Right atrium auricular region (tissue), 2 donors: ENCODE results near the gene SULT1C3. TPM values are rescaled to one million over a fixed set of nuclear protein-coding genes. Genes with fewer than 3 reads are reported as not detected.

Source experiments
- DNase-seq: peaks from one replicate; pipeline ENCODE4 v3.0.0-alpha.2; 2019; ENCODE audit warnings: low spot score
- H3K27ac ChIP-seq, 2 donors: fragments of 200-600 bp; sonication (generic); 1 replicate in 1 of 2; 2 replicates in 1 of 2; pipeline ENCODE4 v1.5.1; 2016 to 2019
- H3K27me3 ChIP-seq, 2 donors: fragments of 200-600 bp; sonication (generic); one replicate each; pipeline versions ENCODE4 v1.5.1 to v1.6.0; 2017 to 2019
- H3K36me3 ChIP-seq: fragments of 200-600 bp; sonication (generic); one replicate; pipeline ENCODE4 v1.5.1; 2016
- H3K4me1 ChIP-seq, 2 donors: fragments of 200-600 bp; sonication (generic); one replicate each; pipeline versions ENCODE4 v1.5.1 to v1.6.0; 2017 to 2019
- H3K4me3 ChIP-seq, 2 donors: fragments of 200-600 bp; sonication (generic); 1 replicate in 1 of 2; 2 replicates in 1 of 2; pipeline ENCODE4 v1.5.1; 2017 to 2019; ENCODE audit warnings: mild to moderate bottlenecking in 1 of 2, moderate library complexity in 1 of 2
- H3K9me3 ChIP-seq, 2 donors: fragments of 200-600 bp; sonication (generic); one replicate each; pipeline ENCODE4 v1.5.1; 2019
- total RNA-seq, 2 donors: library from RNA; depleted of rRNA; stranded (reverse); fragments of >200 nt; gene quantifications; one replicate each; pipeline ENCODE4 v1.1.0, GENCODE V29; 2016
- TF ChIP-seq, protein P1 (sequence below), 2 donors: fragments of 200-600 bp; sonication (generic); IDR thresholded peaks; one replicate each; pipeline ENCODE4 v1.5.1; 2019; ENCODE audit warnings: antibody characterized with exemption in 2 of 2

SULT1C3 gene
- total RNA-seq, 2 donors from 2014 or later: not detected

DNA sequence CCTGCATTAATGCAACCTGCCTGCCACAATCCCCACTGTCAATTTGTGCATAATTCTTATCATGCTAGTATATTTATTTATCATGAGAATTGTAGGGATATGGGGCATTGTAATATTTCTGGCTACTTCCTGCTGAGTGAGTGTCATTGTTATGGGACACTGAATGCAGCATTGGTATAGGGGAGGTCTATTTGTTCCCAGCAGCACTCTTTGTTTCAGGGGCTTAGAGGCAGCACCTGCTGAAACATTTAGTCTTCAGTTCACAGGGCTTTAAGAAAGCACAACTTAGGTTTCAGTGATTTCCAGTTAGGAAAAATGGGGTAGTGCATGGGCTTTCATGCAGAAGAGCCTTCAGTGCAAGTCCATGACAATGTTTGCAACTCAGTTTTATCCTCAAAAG is 23.6 kb downstream of the SULT1C3 start:
- Histone ChIP-seq H3K36me3 (no peaks in the 10 kb centered on the region), H3K27ac (no peak overlapping the region), H3K4me1 (no peaks in the 10 kb centered on the region), H3K9me3 (no peaks in the 10 kb centered on the region), H3K4me3 (no peak overlapping the region), H3K27me3 (no peaks in the 10 kb centered on the region)
- TF ChIP-seq, protein P1, sequence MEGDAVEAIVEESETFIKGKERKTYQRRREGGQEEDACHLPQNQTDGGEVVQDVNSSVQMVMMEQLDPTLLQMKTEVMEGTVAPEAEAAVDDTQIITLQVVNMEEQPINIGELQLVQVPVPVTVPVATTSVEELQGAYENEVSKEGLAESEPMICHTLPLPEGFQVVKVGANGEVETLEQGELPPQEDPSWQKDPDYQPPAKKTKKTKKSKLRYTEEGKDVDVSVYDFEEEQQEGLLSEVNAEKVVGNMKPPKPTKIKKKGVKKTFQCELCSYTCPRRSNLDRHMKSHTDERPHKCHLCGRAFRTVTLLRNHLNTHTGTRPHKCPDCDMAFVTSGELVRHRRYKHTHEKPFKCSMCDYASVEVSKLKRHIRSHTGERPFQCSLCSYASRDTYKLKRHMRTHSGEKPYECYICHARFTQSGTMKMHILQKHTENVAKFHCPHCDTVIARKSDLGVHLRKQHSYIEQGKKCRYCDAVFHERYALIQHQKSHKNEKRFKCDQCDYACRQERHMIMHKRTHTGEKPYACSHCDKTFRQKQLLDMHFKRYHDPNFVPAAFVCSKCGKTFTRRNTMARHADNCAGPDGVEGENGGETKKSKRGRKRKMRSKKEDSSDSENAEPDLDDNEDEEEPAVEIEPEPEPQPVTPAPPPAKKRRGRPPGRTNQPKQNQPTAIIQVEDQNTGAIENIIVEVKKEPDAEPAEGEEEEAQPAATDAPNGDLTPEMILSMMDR (IDR thresholded peaks at IDR 0.05): no peak
- DNase-seq: no peak

DNA sequence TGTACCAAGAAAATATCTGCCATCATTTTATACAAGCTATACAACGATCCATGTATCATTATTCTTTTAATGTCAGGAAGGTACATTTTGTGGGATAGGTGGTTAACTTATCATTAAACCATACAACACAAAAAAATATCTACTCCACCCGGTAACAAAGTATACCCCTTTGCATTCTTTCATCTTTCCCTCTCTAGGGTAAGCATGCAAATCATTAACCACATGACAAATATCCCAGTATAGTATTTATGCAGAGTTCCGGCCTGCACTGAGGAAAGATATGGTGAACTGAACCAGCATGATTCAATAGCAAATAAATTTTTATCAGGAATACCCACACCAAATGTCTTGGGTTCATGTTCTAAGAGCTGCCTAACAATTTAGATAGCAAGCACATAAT is 26.4 kb downstream of the SULT1C3 start:
- no peaks in the 10 kb centered on the region for H3K27me3 ChIP-seq
- TF ChIP-seq, protein P1 (IDR thresholded peaks at IDR 0.05): no peak
- no peak for DNase-seq
- H3K36me3 ChIP-seq: no peaks in the 10 kb centered on the region
- H3K4me1 ChIP-seq: no peaks in the 10 kb centered on the region
- no peak overlapping the region for H3K27ac ChIP-seq
- no peak overlapping the region for H3K4me3 ChIP-seq
- no peaks in the 10 kb centered on the region for H3K9me3 ChIP-seq

DNA sequence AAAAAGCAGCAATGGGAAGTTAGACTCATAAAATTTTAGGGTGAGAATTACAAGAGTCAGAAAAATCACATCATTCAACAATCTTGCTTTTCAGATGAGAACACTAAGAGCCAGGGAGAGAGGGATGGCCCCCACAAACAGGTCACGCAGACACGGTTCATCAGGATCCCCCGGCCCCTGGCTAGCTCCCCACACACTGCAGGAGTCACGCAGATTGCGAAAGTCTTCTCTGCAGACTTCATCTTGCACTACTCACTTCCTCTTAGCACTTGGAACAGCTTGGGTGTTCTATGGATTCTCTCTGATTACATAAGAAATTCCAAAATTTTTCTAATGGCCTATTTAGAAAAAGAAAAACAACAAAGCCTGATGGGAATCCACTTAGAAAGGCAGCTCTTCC is 27.3 kb downstream of the SULT1C3 start:
- TF ChIP-seq, protein P1 (IDR thresholded peaks at IDR 0.05): no peak
- no peaks in the 10 kb centered on the region for H3K36me3 ChIP-seq
- no peaks in the 10 kb centered on the region for H3K9me3 ChIP-seq
- H3K27ac ChIP-seq: no peak overlapping the region
- no peak for DNase-seq
- no peaks in the 10 kb centered on the region for H3K27me3 ChIP-seq
- H3K4me1 ChIP-seq: no peaks in the 10 kb centered on the region
- H3K4me3 ChIP-seq: no peak overlapping the region

DNA sequence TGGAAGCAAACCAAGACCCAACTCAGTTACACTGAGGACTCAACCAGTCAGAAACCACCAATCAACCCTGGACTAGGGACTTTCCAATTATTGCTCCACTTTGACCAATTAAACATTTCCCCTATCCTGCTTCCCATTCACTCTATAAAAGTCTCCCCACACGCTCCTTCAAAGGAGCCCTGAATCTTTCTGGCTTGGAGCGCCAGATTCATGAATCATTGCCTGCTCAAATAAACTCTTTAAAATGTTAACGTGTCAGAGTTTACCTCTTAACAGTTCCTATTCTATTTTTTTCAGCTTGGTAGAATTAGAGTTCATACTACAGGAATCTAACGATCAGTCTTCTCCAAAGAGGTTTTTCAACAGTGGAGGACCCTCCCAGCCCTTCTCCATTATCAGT is 28.2 kb downstream of the SULT1C3 start:
- H3K36me3 ChIP-seq: no peaks in the 10 kb centered on the region
- no peaks in the 10 kb centered on the region for H3K27me3 ChIP-seq
- no peaks in the 10 kb centered on the region for H3K9me3 ChIP-seq
- DNase-seq: no peak
- no peak overlapping the region for H3K4me3 ChIP-seq
- H3K4me1 ChIP-seq: no peaks in the 10 kb centered on the region
- TF ChIP-seq, protein P1 (IDR thresholded peaks at IDR 0.05): no peak
- H3K27ac ChIP-seq: no peak overlapping the region

DNA sequence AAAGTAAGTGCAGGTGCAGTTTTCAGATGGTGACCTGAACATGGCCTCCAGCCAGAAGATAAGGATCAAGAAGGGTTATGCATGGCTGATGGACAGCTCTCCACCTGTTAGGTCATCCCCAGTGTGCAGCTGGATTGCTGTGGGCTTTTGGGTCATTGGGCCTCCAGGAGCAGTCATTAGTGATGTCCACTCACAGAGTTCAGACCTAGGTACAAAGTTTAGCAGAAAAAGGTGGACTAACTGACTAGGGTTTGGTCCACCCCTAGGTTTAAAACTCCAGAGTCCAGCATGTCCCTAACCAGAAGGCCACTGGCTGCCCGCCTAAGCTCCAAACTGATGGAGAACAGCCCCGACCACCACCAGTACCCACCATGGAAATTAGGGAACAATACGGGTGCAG is 30.6 kb downstream of the SULT1C3 start:
- no peak overlapping the region for H3K27ac ChIP-seq
- H3K4me1 ChIP-seq: no peaks in the 10 kb centered on the region
- no peak overlapping the region for H3K4me3 ChIP-seq
- H3K36me3 ChIP-seq: no peaks in the 10 kb centered on the region
- H3K9me3 ChIP-seq: no peaks in the 10 kb centered on the region
- H3K27me3 ChIP-seq: no peaks in the 10 kb centered on the region
- TF ChIP-seq, protein P1 (IDR thresholded peaks at IDR 0.05): no peak
- no peak for DNase-seq

DNA sequence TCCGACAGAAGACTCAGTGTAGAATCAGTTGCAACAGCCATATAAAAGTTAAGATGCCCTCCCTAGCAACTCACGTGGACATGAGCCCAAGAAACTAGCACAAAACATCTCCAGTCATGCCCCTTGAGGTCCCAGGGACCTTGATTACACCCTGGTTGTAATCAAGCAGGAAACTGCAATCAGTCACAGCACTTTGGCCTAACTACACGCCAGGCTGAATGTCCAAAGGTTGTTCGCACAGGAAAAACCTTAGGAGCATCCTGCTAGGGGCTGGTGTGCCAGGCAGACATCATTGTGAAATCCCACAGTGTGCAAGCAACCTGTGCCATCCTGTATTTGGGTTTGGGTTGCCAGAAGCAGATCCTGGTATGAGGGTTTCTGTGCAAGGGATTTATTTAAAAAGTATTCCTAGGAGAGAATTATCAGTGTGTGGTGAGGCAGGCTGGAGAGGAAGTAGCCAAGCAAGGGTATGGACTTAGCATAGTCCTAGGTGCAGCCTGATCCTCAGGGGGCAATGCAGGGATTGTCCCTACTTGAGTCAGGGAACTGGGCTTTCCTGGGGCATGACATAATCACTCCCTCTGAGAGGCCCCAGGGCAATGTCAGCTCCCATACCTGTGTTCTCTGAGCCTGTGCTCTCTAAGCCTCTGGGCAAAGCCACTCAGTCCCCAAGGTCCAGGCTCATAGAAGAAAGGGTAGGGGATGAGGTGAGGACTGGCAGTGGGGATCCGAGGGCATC is 31.2 kb downstream of the SULT1C3 start:
- no peak overlapping the region for H3K4me3 ChIP-seq
- DNase-seq: no peak
- H3K27ac ChIP-seq: no peak overlapping the region
- no peaks in the 10 kb centered on the region for H3K27me3 ChIP-seq
- H3K36me3 ChIP-seq: no peaks in the 10 kb centered on the region
- TF ChIP-seq, protein P1 (IDR thresholded peaks at IDR 0.05): no peak
- no peaks in the 10 kb centered on the region for H3K9me3 ChIP-seq
- no peaks in the 10 kb centered on the region for H3K4me1 ChIP-seq
